Vagina (tissue), 2 donors: ENCODE measurements around the gene DDX54. TPM values are rescaled to one million over a fixed set of nuclear protein-coding genes. Genes with fewer than 3 reads are reported as not detected.

Experiments used
- DNase-seq, 2 donors: peaks; one replicate each; pipeline ENCODE4 v3.0.0-alpha.2; 2017; ENCODE audit errors: extremely low spot score in 2 of 2
- H3K27ac ChIP-seq: fragments of 200-600 bp; sonication (generic); one replicate; pipeline ENCODE4 v1.5.1; 2019
- H3K27me3 ChIP-seq: fragments of 200-600 bp; sonication (generic); one replicate; pipeline ENCODE4 v1.5.1; 2019
- H3K36me3 ChIP-seq, 2 donors: fragments of 200-600 bp; sonication (generic); one replicate each; pipeline ENCODE4 v1.5.1; 2017 to 2019
- H3K4me1 ChIP-seq: fragments of 200-600 bp; sonication (generic); one replicate; pipeline ENCODE4 v1.5.1; 2019
- H3K4me3 ChIP-seq, 2 donors: fragments of 200-600 bp; sonication (generic); 1 replicate in 1 of 2; 2 replicates in 1 of 2; pipeline ENCODE4 v1.5.1; 2016 to 2019
- H3K9me3 ChIP-seq: fragments of 200-600 bp; sonication (generic); one replicate; pipeline ENCODE4 v1.5.1; 2019
- CTCF ChIP-seq, 3 experiments: fragments of 450-650 bp in 2 of 3; fragments of 200-600 bp in 1 of 3; sonication (generic) in 1 of 3; IDR thresholded peaks; one replicate each; pipeline ENCODE4 v1.5.1; 2017 to 2019; ENCODE audit warnings: antibody characterized with exemption in 3 of 3, mild to moderate bottlenecking in 2 of 3, moderate library complexity in 2 of 3
- POLR2A ChIP-seq, 2 donors: fragments of 450-650 bp; IDR thresholded peaks; one replicate each; pipeline ENCODE4 v1.6.1; 2017; ENCODE audit warnings: antibody characterized with exemption in 2 of 2, mild to moderate bottlenecking in 2 of 2, moderate library complexity in 2 of 2
- POLR2AphosphoS5 ChIP-seq, 2 donors: sonication (generic); formaldehyde crosslinking; IDR thresholded peaks; one replicate each; pipeline ENCODE4 v1.9.0; 2017; ENCODE audit warnings: antibody characterized with exemption in 2 of 2, mild to moderate bottlenecking in 2 of 2, low read depth in 1 of 2; ENCODE audit not compliant: insufficient read depth in 1 of 2
- intact Hi-C: fragments of 100-400 bp; cut with DNase I; formaldehyde crosslinking; loops from one replicate; pipeline ENCODE4 v1.15.1; 2023
- total RNA-seq: library from RNA; depleted of rRNA; stranded (reverse); fragments of >200 nt; gene quantifications from one replicate; pipeline ENCODE4 v1.2.3, GENCODE V29; 2016

DDX54 gene
- total RNA-seq, 1 donor from 2014 or later: 52.5 TPM

- DNase-seq: no peak
- Histone ChIP-seq H3K36me3 (no peaks in the 10 kb centered on the region), H3K9me3 (no peaks in the 10 kb centered on the region), H3K4me3 (no peak overlapping the region), H3K27me3 (no peaks in the 10 kb centered on the region), H3K4me1 (peaks cover 5% of the 10 kb centered on the region), H3K27ac (no peak overlapping the region)
- TF ChIP-seq POLR2AphosphoS5 (IDR thresholded peaks at IDR 0.05; ENCODE audit: insufficient read depth in 1 of 2, low read depth in 1 of 2) (no peak), POLR2A (IDR thresholded peaks at IDR 0.05) (no peak), CTCF (IDR thresholded peaks at IDR 0.05) (no peak)
- intact Hi-C loops: no loop called here
Observed at GRCh38 chr12:113200021-113200797, 14.9 kb upstream of the DDX54 start.

GRCh38 chr12:113198296-113198695, 13.0 kb upstream of the DDX54 start:
- H3K4me1 ChIP-seq: peaks cover 10% of the 10 kb centered on the region
- no peak for TF ChIP-seq CTCF (IDR thresholded peaks at IDR 0.05)
- TF ChIP-seq POLR2AphosphoS5 (IDR thresholded peaks at IDR 0.05; ENCODE audit: insufficient read depth in 1 of 2, low read depth in 1 of 2): no peak
- no peak for TF ChIP-seq POLR2A (IDR thresholded peaks at IDR 0.05)
- no peak for DNase-seq
- H3K4me3 ChIP-seq: no peak overlapping the region
- no peaks in the 10 kb centered on the region for H3K27me3 ChIP-seq
- H3K27ac ChIP-seq: no peak overlapping the region
- no peaks in the 10 kb centered on the region for H3K36me3 ChIP-seq
- no peaks in the 10 kb centered on the region for H3K9me3 ChIP-seq
- intact Hi-C loops: loop anchor here (10.0 kb wide), 2 partner anchors 97 to 137 kb away; partner anchors contain the start of gene SLC8B1

- intact Hi-C loops: loop anchor here (10.0 kb wide), 2 partner anchors 97 to 137 kb away; partner anchors contain the start of gene SLC8B1
- H3K4me3 ChIP-seq: no peak overlapping the region
- no peak for TF ChIP-seq POLR2A (IDR thresholded peaks at IDR 0.05)
- no peak for TF ChIP-seq CTCF (IDR thresholded peaks at IDR 0.05)
- no peak for TF ChIP-seq POLR2AphosphoS5 (IDR thresholded peaks at IDR 0.05; ENCODE audit: insufficient read depth in 1 of 2, low read depth in 1 of 2)
- no peaks in the 10 kb centered on the region for H3K36me3 ChIP-seq
- no peak overlapping the region for H3K27ac ChIP-seq
- no peaks in the 10 kb centered on the region for H3K9me3 ChIP-seq
- DNase-seq: no peak
- H3K4me1 ChIP-seq: peaks cover 10% of the 10 kb centered on the region
- no peaks in the 10 kb centered on the region for H3K27me3 ChIP-seq
Observed at GRCh38 chr12:113197518-113198077, 12.3 kb upstream of the DDX54 start.

GRCh38 chr12:113196990-113197389, 11.7 kb upstream of the DDX54 start:
- Histone ChIP-seq H3K4me3 (no peak overlapping the region), H3K27ac (no peak overlapping the region), H3K9me3 (no peaks in the 10 kb centered on the region), H3K4me1 (peaks cover 10% of the 10 kb centered on the region), H3K36me3 (peaks cover 0 to 4% of the 10 kb centered on the region in 2 donors), H3K27me3 (no peaks in the 10 kb centered on the region)
- intact Hi-C loops: loop anchor here (10.0 kb wide), 2 partner anchors 98 to 138 kb away; partner anchors contain the start of gene SLC8B1
- TF ChIP-seq POLR2AphosphoS5 (IDR thresholded peaks at IDR 0.05; ENCODE audit: insufficient read depth in 1 of 2, low read depth in 1 of 2) (no peak), CTCF (IDR thresholded peaks at IDR 0.05) (peak in 2 of 3 experiments; percentile 39 to 61)
- DNase-seq: no peak

- TF ChIP-seq POLR2A (IDR thresholded peaks at IDR 0.05) (no peak), POLR2AphosphoS5 (IDR thresholded peaks at IDR 0.05; ENCODE audit: insufficient read depth in 1 of 2, low read depth in 1 of 2) (no peak), CTCF (IDR thresholded peaks at IDR 0.05) (no peak)
- no peaks in the 10 kb centered on the region for H3K27me3 ChIP-seq
- H3K27ac ChIP-seq: no peak overlapping the region
- intact Hi-C loops: loop anchor here (10.0 kb wide), 2 partner anchors 98 to 138 kb away; partner anchors contain the start of gene SLC8B1
- H3K36me3 ChIP-seq: peaks cover 0 to 8% of the 10 kb centered on the region in 2 donors
- no peak overlapping the region for H3K4me3 ChIP-seq
- DNase-seq: no peak
- no peaks in the 10 kb centered on the region for H3K9me3 ChIP-seq
- peaks cover 10% of the 10 kb centered on the region for H3K4me1 ChIP-seq
Observed at GRCh38 chr12:113196582-113196981, 11.3 kb upstream of the DDX54 start.
